Effector memory CD8-positive, alpha-beta T cell (primary cell): ENCODE data around the gene TMEM190.
A peak's percentile ranks its signal among the peaks of the same experiment; 100 is the strongest.

Experiments used
- ATAC-seq: fragments of 150-1000 bp; cut with Tn5 transposase; replicated peaks from 2 replicates; pipeline ENCODE4 v1.10.0; 2021; ENCODE audit warnings: mild to moderate bottlenecking, moderate library complexity
- DNase-seq, 3 experiments: peaks; one replicate each; pipeline ENCODE4 v3.0.0; 2021
- H3K27ac Mint-ChIP-seq, 2 donors: one replicate each; pipeline ENCODE4 v1.8.0; 2022; ENCODE audit warnings: mild to moderate bottlenecking in 2 of 2, mixed read lengths in 2 of 2, moderate library complexity in 2 of 2
- H3K27me3 Mint-ChIP-seq, 2 donors: one replicate each; pipeline ENCODE4 v1.8.0; 2022; ENCODE audit warnings: mixed read lengths in 2 of 2
- H3K36me3 Mint-ChIP-seq: one replicate; pipeline ENCODE4 v1.8.0; 2022; ENCODE audit warnings: mild to moderate bottlenecking, moderate library complexity, mixed read lengths; ENCODE audit not compliant: insufficient read depth
- H3K4me1 Mint-ChIP-seq, 2 donors: one replicate each; pipeline ENCODE4 v1.8.0; 2022; ENCODE audit warnings: low read depth in 2 of 2, mixed read lengths in 2 of 2
- H3K4me3 Mint-ChIP-seq, 2 donors: one replicate each; pipeline ENCODE4 v1.8.0; 2022; ENCODE audit warnings: mild to moderate bottlenecking in 2 of 2, mixed read lengths in 2 of 2, moderate library complexity in 2 of 2
- H3K9me3 Mint-ChIP-seq, 2 donors: one replicate each; pipeline ENCODE4 v1.8.0; 2022; ENCODE audit warnings: mixed read lengths in 2 of 2

TMEM190 gene

GRCh38 chr19:55355213-55355821 lies 21.3 kb upstream of the TMEM190 start:
- DNase-seq (no peak), ATAC-seq (no peak)
- H3K27ac Mint-ChIP-seq: no peak overlapping the region
- peaks cover 17% of the 10 kb centered on the region for H3K36me3 Mint-ChIP-seq
- peaks cover 35 to 61% of the 10 kb centered on the region in 2 donors for H3K27me3 Mint-ChIP-seq
- H3K9me3 Mint-ChIP-seq: no peaks in the 10 kb centered on the region
- H3K4me3 Mint-ChIP-seq: no peak overlapping the region
- peaks cover 25 to 29% of the 10 kb centered on the region in 2 donors for H3K4me1 Mint-ChIP-seq

DNA sequence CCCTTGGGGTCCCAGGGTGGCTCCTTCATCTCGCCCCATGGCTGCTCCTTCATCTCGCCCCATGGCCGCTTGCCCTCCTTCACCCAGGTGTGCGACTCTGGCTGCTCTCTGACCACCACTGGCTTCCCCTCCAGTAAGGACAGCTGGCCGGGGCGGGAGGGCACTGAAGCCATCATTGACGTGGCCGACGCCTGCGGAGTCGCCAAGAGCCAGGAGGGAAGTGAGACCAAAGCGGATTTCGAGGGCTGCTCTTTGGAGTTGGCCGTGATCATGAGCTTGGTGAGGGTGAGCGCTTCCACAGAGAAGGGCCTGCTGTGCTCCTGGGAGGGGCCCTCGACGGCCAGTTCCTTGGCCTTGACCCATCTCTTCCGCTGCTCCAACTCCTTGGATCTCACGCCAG lies 18.1 kb upstream of the TMEM190 start:
- Mint-ChIP-seq H3K4me3 (no peak overlapping the region), H3K9me3 (no peaks in the 10 kb centered on the region), H3K27ac (no peak overlapping the region), H3K4me1 (peaks cover 4 to 5% of the 10 kb centered on the region in 2 donors), H3K27me3 (peaks cover 9 to 33% of the 10 kb centered on the region in 2 donors), H3K36me3 (peaks cover 6% of the 10 kb centered on the region)
- ATAC-seq: no peak
- DNase-seq: no peak

DNA sequence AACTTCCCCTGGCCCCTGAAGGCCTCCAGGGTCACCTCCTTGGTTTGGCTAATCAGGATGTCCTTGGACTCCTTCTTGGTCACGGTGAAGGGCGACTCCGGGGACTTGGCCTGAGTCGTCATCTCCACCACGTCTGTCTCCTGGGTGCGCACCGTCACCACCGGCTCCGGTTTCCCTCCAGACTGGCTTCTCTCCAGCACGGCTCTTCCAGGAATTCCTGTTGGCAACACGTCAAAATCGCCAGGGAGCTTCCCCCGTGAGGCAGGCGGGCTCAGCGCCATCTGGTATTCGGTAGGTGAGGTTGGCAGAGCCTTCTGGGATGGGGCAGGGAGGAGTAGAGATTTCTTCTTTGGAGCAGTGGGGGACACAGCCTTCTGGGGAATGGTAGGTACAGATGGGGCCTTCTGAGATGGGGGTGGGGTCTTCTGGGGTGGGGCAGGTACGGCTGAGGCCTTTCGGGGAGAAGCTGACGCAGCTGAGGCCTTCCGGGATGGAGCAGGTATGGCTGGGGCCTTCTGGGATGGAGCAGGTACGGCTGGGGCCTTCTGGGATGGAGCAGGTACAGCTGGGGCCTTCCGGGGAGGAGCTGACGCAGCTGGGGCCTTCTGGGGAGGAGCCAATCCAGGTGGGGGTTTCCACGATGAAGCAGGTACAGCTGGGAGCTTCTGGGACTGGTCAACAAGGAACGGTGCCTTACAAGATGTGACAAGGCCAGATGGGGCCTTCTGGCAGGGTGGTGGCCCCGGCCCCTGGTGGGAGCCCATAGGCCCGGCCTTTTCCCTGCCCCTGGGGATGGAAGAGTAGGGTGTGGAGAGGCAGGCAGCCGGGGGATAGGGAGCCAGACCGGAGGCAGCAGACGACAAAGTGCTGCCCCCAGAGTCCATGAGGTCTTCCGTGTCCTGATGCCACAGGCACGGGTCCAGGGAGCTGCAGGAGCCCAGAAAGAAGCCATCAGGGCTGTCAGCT lies 17.4 kb upstream of the TMEM190 start:
- ATAC-seq (no peak), DNase-seq (no peak)
- Mint-ChIP-seq H3K4me1 (peaks cover 0 to 2% of the 10 kb centered on the region in 2 donors), H3K9me3 (no peaks in the 10 kb centered on the region), H3K27me3 (peaks cover 9 to 32% of the 10 kb centered on the region in 2 donors), H3K27ac (no peak overlapping the region), H3K4me3 (no peak overlapping the region), H3K36me3 (no peaks in the 10 kb centered on the region)

GRCh38 chr19:55360902-55361301 lies 15.7 kb upstream of the TMEM190 start:
- peak overlapping the region in 1 of 2 donors; percentile 26 for H3K27ac Mint-ChIP-seq
- no peak overlapping the region for H3K4me3 Mint-ChIP-seq
- no peaks in the 10 kb centered on the region for H3K36me3 Mint-ChIP-seq
- H3K9me3 Mint-ChIP-seq: no peaks in the 10 kb centered on the region
- no peaks in the 10 kb centered on the region for H3K4me1 Mint-ChIP-seq
- peaks cover 15 to 23% of the 10 kb centered on the region in 2 donors for H3K27me3 Mint-ChIP-seq
- no peak for DNase-seq
- ATAC-seq: no peak

DNA sequence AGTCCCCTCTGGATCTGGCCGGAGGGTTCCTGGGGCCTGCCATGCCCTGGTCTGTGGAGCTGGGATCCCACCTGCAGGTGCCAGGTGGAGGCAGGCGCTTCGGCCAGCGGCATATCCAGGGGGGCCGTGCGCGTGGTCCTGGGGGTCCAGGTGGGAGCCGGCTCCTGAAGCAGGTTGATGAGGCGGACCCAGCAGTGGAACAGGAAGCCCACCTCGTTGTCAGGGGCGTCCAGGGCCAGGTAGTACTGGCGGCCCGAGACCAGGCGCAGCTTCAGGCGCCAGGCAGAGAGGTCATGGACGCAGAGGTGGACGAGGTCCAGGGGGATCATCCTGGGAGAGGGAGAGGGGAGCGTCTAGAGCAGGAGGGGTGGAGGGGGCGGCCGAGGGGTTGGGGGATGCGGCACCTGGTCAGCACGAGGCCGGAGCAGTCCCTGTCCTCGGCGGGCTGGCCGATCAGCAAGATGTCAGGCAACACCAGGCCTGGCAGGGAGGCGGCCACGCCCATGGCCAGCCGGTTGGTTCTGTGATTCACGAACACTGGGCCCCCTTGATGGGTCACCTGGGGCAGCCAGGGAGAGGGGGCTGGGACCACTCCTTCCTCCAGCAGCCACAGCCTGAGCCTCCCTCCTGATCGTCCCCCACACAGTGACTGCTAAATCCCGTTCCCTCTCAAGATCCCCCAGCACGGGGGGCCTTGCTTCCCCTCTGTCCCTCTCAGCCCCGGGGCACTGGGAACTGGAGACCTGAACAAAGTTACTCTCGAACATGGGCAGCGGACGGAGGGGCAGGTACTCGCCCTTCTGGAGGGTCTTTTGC lies 14.2 kb upstream of the TMEM190 start:
- ATAC-seq (no peak), DNase-seq (no peak)
- H3K9me3 Mint-ChIP-seq: no peaks in the 10 kb centered on the region
- H3K27me3 Mint-ChIP-seq: peaks cover 14 to 18% of the 10 kb centered on the region in 2 donors
- no peak overlapping the region for H3K4me3 Mint-ChIP-seq
- H3K36me3 Mint-ChIP-seq: no peaks in the 10 kb centered on the region
- H3K4me1 Mint-ChIP-seq: no peaks in the 10 kb centered on the region
- no peak overlapping the region for H3K27ac Mint-ChIP-seq

DNA sequence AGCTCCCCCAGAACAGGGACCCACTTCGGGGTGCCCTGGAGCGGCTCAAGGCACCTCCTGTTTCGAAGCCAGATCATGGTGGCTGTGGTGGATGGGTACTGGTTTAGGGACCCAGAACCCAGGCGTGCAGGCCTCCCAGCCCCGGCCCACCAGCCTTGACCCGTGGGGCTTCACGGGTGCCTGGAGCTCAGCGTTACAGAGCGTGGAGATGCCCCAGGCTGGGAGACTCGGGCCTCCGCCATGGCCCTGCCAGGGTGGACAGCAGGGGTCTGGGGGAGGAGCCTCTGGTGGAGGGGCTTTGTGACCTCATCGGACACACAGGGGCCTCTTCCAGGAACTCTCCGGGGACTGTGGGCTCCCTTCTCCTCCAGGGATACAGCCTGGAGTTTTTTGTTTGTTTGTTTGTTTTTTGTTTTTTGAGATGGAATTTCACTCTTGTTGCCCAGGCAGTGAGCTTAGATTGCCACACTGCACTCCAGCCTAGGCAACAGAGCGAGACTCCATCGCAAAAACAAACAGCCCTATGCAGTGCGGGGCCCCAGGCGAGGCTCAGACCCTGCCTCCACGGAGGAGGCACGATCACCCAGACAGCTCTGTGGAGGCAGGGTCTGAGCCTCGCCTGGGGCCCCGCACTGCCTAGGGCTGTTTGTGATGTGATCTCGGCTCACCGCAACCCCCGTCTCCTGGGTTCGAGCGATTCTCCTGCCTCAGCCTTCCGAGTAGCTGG lies 13.5 kb upstream of the TMEM190 start, which contains the start of gene GARIN5B:
GARIN5B (minus strand) TSS at position 271 of the 727 bp plus-strand sequence; CDS start at position 77, 194 bp downstream.
- H3K36me3 Mint-ChIP-seq: no peaks in the 10 kb centered on the region
- DNase-seq (no peak), ATAC-seq (no peak)
- no peak within 1 kb of the TSS for H3K27ac Mint-ChIP-seq
- H3K4me3 Mint-ChIP-seq: no peak within 1 kb of the TSS
- no peaks in the 10 kb centered on the region for H3K9me3 Mint-ChIP-seq
- peaks cover 16 to 18% of the 10 kb centered on the region in 2 donors for H3K27me3 Mint-ChIP-seq
- H3K4me1 Mint-ChIP-seq: no peaks in the 10 kb centered on the region

DNA sequence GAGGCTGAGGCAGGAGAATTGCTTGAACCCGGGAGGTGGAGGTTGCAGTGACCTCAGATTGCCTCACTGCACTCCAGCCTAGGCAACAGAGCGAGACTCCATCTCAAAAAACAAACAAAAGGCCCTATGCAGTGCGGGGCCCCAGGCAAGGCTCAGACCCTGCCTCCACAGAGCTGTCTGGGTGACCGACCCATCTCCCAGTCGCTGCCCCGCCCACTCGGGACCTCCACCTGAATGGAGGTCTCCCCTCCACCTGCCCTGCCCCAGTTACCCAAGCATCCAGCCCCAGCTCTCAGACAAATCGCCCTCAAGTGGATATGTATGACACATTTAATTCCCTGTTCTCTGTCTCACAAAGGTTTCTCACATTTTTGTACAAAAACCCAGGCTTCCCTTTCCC lies 11.4 kb upstream of the TMEM190 start:
- Mint-ChIP-seq H3K36me3 (no peaks in the 10 kb centered on the region), H3K4me3 (no peak overlapping the region), H3K27me3 (peaks cover 22 to 35% of the 10 kb centered on the region in 2 donors), H3K9me3 (no peaks in the 10 kb centered on the region), H3K4me1 (peaks cover 3 to 4% of the 10 kb centered on the region in 2 donors), H3K27ac (no peak overlapping the region)
- ATAC-seq (no peak), DNase-seq (no peak)

DNA sequence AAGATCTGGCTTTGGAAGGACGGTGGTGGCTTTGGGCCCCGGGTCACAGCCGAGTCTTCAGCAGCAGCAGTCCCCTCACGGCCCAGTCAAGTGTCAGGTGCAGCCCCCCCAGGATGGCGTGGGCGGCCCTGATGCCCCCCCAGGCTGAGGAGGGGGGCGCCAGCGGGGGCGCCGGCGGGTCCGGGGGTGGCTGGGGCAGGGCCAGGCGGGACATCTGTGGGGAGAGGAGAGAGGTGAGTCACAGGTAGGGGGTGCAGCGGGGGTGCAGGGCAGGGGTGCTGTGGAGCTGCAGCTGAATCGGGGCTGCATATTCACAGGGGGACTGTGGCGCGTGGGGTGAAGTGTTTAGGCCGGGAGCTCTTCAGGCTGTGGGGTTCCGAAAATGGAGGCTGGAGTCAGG lies 10.7 kb upstream of the TMEM190 start:
- peaks cover 30 to 42% of the 10 kb centered on the region in 2 donors for H3K27me3 Mint-ChIP-seq
- no peaks in the 10 kb centered on the region for H3K9me3 Mint-ChIP-seq
- no peak overlapping the region for H3K4me3 Mint-ChIP-seq

GRCh38 chr19:55366790-55367189 lies 9.8 kb upstream of the TMEM190 start:
- ATAC-seq (no peak), DNase-seq (no peak)
- Mint-ChIP-seq H3K9me3 (no peaks in the 10 kb centered on the region), H3K27ac (no peak overlapping the region), H3K4me3 (no peak overlapping the region), H3K27me3 (peaks cover 38 to 51% of the 10 kb centered on the region in 2 donors), H3K36me3 (no peaks in the 10 kb centered on the region), H3K4me1 (peaks cover 4 to 5% of the 10 kb centered on the region in 2 donors)

More for the DNA sequence above, 10.7 kb upstream of the TMEM190 start:
- Mint-ChIP-seq H3K4me1 (peaks cover 4 to 5% of the 10 kb centered on the region in 2 donors), H3K27ac (no peak overlapping the region), H3K36me3 (no peaks in the 10 kb centered on the region)
- DNase-seq (no peak), ATAC-seq (no peak)

GRCh38 chr19:55368106-55368505 lies 8.5 kb upstream of the TMEM190 start:
- no peaks in the 10 kb centered on the region for H3K9me3 Mint-ChIP-seq
- peaks cover 4 to 5% of the 10 kb centered on the region in 2 donors for H3K4me1 Mint-ChIP-seq
- ATAC-seq: no peak
- H3K36me3 Mint-ChIP-seq: no peaks in the 10 kb centered on the region
- H3K27me3 Mint-ChIP-seq: peaks cover 46 to 64% of the 10 kb centered on the region in 2 donors
- no peak for DNase-seq
- no peak overlapping the region for H3K4me3 Mint-ChIP-seq
- H3K27ac Mint-ChIP-seq: no peak overlapping the region

DNA sequence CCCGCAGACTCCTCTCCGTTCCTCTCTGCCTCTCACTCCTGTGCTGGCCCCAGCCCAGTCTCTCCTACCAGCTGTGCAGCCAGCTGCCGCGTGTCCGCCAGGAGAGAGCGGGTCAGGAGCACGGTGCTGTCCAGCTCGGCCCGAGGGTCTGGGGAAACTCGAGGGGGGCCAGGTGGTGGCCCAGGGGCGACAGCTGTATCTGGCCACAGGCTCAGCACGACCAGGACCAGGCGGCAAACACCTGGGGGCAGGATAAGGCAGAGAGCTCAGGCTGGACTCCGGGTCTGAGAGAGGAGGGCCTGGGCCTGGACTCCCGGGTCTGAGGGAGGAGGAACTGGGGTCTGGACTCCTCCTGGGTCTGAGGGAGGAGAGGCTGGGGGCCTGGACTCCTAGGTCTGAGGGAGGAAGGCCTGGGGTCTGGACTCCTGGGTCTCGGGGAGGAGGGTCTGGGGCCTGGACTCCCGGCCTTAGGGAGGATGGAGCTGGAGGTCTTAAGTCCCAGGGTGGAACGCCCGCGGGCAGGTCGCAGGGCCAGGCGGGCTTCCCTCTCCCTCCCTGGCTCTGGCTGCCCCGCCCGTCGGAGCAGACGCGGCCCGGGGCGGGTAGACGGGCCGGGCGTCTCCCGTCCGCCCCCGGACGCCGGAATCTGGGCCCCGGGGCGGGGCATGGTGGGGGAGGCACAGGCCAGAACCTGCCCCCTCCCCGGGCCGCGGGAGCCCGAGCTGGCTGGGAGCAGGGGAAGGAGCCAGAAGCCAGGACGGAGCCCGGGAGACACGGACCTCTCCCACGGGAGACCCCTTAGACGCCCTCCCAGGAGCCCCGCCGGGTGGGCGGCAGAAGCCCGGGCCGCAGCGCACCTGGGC lies 7.7 kb upstream of the TMEM190 start:
- DNase-seq (no peak), ATAC-seq (peak; percentile 54)
- H3K9me3 Mint-ChIP-seq: no peaks in the 10 kb centered on the region
- H3K27me3 Mint-ChIP-seq: peaks cover 51 to 72% of the 10 kb centered on the region in 2 donors
- peaks cover 5 to 8% of the 10 kb centered on the region in 2 donors for H3K4me1 Mint-ChIP-seq
- no peaks in the 10 kb centered on the region for H3K36me3 Mint-ChIP-seq
- peak overlapping the region; percentile 38 to 61 for H3K4me3 Mint-ChIP-seq
- H3K27ac Mint-ChIP-seq: no peak overlapping the region
